Trophoblast cell (in vitro differentiated cells and primary cell): ENCODE measurements around the gene FAM47E.

Experiments used
- DNase-seq, 2 donors: peaks; one replicate each; pipeline ENCODE4 v3.0.0-alpha.2; 2016
- H2AFZ ChIP-seq: 2 replicates; pipeline ENCODE4 v1.6.1; 2013; ENCODE audit warnings: low read length, moderate library complexity, mild to moderate bottlenecking; ENCODE audit not compliant: insufficient read depth, poor library complexity
- H2AK5ac ChIP-seq: 2 replicates; pipeline ENCODE4 v1.6.1; 2013; ENCODE audit warnings: mild to moderate bottlenecking, low read length
- H2BK120ac ChIP-seq: 2 replicates; pipeline ENCODE4 v1.6.1; 2013; ENCODE audit warnings: low read length, mild to moderate bottlenecking, moderate library complexity; ENCODE audit not compliant: insufficient read depth, poor library complexity
- H2BK12ac ChIP-seq: 2 replicates; pipeline ENCODE4 v1.6.1; 2013; ENCODE audit warnings: mild to moderate bottlenecking, low read length, moderate library complexity
- H2BK5ac ChIP-seq: 2 replicates; pipeline ENCODE4 v1.6.1; 2013; ENCODE audit warnings: low read length, low read depth, moderate library complexity, mild to moderate bottlenecking; ENCODE audit not compliant: poor library complexity
- H3K14ac ChIP-seq: 2 replicates; pipeline ENCODE4 v1.6.1; 2013; ENCODE audit warnings: mild to moderate bottlenecking, low read length
- H3K18ac ChIP-seq: 2 replicates; pipeline ENCODE4 v1.6.1; 2013; ENCODE audit warnings: mild to moderate bottlenecking, low read length
- H3K23ac ChIP-seq: 2 replicates; pipeline ENCODE4 v1.6.1; 2013; ENCODE audit warnings: low read length
- H3K27ac ChIP-seq: 2 replicates; pipeline ENCODE4 v1.5.1; 2013; ENCODE audit warnings: low read depth, mild to moderate bottlenecking, inconsistent platforms, low read length, moderate library complexity
- H3K27me3 ChIP-seq: 2 replicates; pipeline ENCODE4 v1.6.1; 2013; ENCODE audit warnings: inconsistent platforms, mild to moderate bottlenecking, low read length, moderate library complexity; ENCODE audit not compliant: insufficient read depth
- H3K36me3 ChIP-seq, 2 experiments: 1 replicate in 1 of 2; 2 replicates in 1 of 2; pipeline ENCODE4 v1.6.1; 2013; ENCODE audit warnings: low read length in 2 of 2, mild to moderate bottlenecking in 2 of 2, moderate library complexity in 1 of 2; ENCODE audit not compliant: insufficient read depth in 2 of 2, control insufficient read depth in 1 of 2
- H3K4ac ChIP-seq: 2 replicates; pipeline ENCODE4 v1.6.1; 2013; ENCODE audit warnings: low read depth, mild to moderate bottlenecking, low read length, moderate library complexity
- H3K4me1 ChIP-seq, 2 experiments: 1 replicate in 1 of 2; 2 replicates in 1 of 2; pipeline ENCODE4 v1.6.1; 2013; ENCODE audit warnings: low read length in 2 of 2, mild to moderate bottlenecking in 2 of 2, moderate library complexity in 1 of 2; ENCODE audit not compliant: insufficient read depth in 2 of 2, control insufficient read depth in 1 of 2
- H3K4me2 ChIP-seq: 2 replicates; pipeline ENCODE4 v1.6.1; 2013; ENCODE audit warnings: inconsistent platforms, mild to moderate bottlenecking, low read length, moderate library complexity
- H3K4me3 ChIP-seq: 2 replicates; pipeline ENCODE4 v1.5.1; 2013; ENCODE audit warnings: mild to moderate bottlenecking, low read depth, low read length, inconsistent platforms
- H3K79me1 ChIP-seq: one replicate; pipeline ENCODE4 v1.6.1; 2013; ENCODE audit warnings: low read length
- H3K79me2 ChIP-seq: 2 replicates; pipeline ENCODE4 v1.6.1; 2013; ENCODE audit warnings: low read length, mild to moderate bottlenecking; ENCODE audit not compliant: control insufficient read depth, insufficient read depth, poor library complexity
- H3K9ac ChIP-seq: 2 replicates; pipeline ENCODE4 v1.6.1; 2013; ENCODE audit warnings: mild to moderate bottlenecking, low read length
- H3K9me3 ChIP-seq: 2 replicates; pipeline ENCODE4 v1.6.1; 2013; ENCODE audit warnings: low read depth, mild to moderate bottlenecking, control low read depth, inconsistent platforms, low read length; ENCODE audit not compliant: insufficient read depth
- H4K12ac ChIP-seq: 2 replicates; pipeline ENCODE4 v1.6.1; 2013; ENCODE audit warnings: low read depth, mild to moderate bottlenecking, low read length, moderate library complexity
- H4K8ac ChIP-seq: 2 replicates; pipeline ENCODE4 v1.6.1; 2013; ENCODE audit warnings: low read depth, mild to moderate bottlenecking, low read length, moderate library complexity
- H4K91ac ChIP-seq: one replicate; pipeline ENCODE4 v1.6.1; 2013; ENCODE audit warnings: low read depth, mild to moderate bottlenecking, low read length, moderate library complexity
- WGBS: extraction: QIAGEN DNeasy Blood & Tissue Kit; methylation state at CpG from one replicate; pipeline ENCODE4 v1.1.7; 2013; ENCODE audit warnings: missing lambda C conversion rate; ENCODE audit not compliant: insufficient read length, insufficient coverage; ENCODE audit errors: extremely low coverage; 5-methylcytosine and 5-hydroxymethylcytosine counted together

Gene FAM47E

GRCh38 chr4:76235407-76235806 is 16.1 kb upstream of the FAM47E start:
- Histone ChIP-seq H3K18ac (no peak overlapping the region), H2AFZ (no peak overlapping the region), H3K9me3 (no peaks in the 10 kb centered on the region), H3K4me3 (no peak overlapping the region), H4K12ac (no peak overlapping the region), H3K27ac (no peak overlapping the region), H3K4me2 (no peak overlapping the region), H4K91ac (no peak overlapping the region), H2BK5ac (no peak overlapping the region), H3K14ac (no peak overlapping the region), H2AK5ac (no peak overlapping the region), H2BK12ac (no peak overlapping the region), H3K23ac (no peak overlapping the region), H3K4ac (no peak overlapping the region), H3K4me1 (peaks cover 0 to 3% of the 10 kb centered on the region in 2 experiments), H3K36me3 (peaks cover 0 to 4% of the 10 kb centered on the region in 2 experiments), H3K79me1 (peaks cover 8% of the 10 kb centered on the region), H3K79me2 (no peaks in the 10 kb centered on the region), H3K9ac (no peak overlapping the region), H3K27me3 (no peaks in the 10 kb centered on the region), H2BK120ac (no peak overlapping the region), H4K8ac (no peak overlapping the region)
- whole genome bisulfite sequencing: no CpG with 5 or more reads among the region's 2 CpGs
- DNase-seq: no peak

DNA sequence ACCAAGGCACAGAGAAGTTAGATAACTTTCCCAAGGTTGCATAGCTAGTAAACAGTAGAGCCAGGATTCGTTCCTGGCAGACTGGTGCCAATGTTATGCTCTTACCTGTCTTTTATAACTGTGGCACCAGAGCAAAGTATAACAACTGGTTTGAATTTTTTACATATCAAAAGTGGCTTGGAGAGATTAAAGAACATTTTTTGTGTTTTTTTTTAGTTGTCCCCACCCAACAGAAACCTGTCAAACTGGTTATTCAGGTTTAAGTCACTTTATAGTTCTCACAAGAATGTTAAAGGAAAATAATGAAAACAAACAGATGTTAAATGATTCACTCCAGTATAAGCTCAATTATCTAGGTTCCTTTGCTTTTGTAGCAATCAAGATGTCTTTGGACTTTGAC is 15.6 kb upstream of the FAM47E start:
- H2BK120ac ChIP-seq: no peak overlapping the region
- peaks cover 0 to 3% of the 10 kb centered on the region in 2 experiments for H3K4me1 ChIP-seq
- no CpG with 5 or more reads among the region's 1 CpG for WGBS
- no peak overlapping the region for H3K27ac ChIP-seq
- no peak overlapping the region for H2BK5ac ChIP-seq
- H3K27me3 ChIP-seq: no peaks in the 10 kb centered on the region
- no peak overlapping the region for H2AFZ ChIP-seq
- no peak overlapping the region for H4K12ac ChIP-seq
- H4K8ac ChIP-seq: peak overlapping the region; percentile 54
- peak overlapping the region; percentile 55 for H3K4ac ChIP-seq
- peaks cover 8% of the 10 kb centered on the region for H3K79me1 ChIP-seq
- no peak overlapping the region for H3K18ac ChIP-seq
- no peak overlapping the region for H2BK12ac ChIP-seq
- no peak overlapping the region for H3K4me3 ChIP-seq
- peak; percentile 22 to 97 for DNase-seq
- no peak overlapping the region for H3K23ac ChIP-seq
- H4K91ac ChIP-seq: peak overlapping the region; percentile 24
- H3K9ac ChIP-seq: no peak overlapping the region
- no peaks in the 10 kb centered on the region for H3K79me2 ChIP-seq
- no peaks in the 10 kb centered on the region for H3K9me3 ChIP-seq
- peak overlapping the region; percentile 36 for H3K4me2 ChIP-seq
- H3K36me3 ChIP-seq: peaks cover 0 to under 1% of the 10 kb centered on the region in 2 experiments
- no peak overlapping the region for H3K14ac ChIP-seq
- no peak overlapping the region for H2AK5ac ChIP-seq

GRCh38 chr4:76238236-76238635 is 13.3 kb upstream of the FAM47E start:
- Histone ChIP-seq H3K4ac (no peak overlapping the region), H3K4me3 (no peak overlapping the region), H2AK5ac (no peak overlapping the region), H3K14ac (no peak overlapping the region), H2BK120ac (no peak overlapping the region), H3K23ac (no peak overlapping the region), H3K4me1 (peaks cover 0 to 3% of the 10 kb centered on the region in 2 experiments), H3K4me2 (no peak overlapping the region), H3K79me2 (no peaks in the 10 kb centered on the region), H4K91ac (no peak overlapping the region), H2BK12ac (no peak overlapping the region), H3K27ac (no peak overlapping the region), H3K36me3 (no peaks in the 10 kb centered on the region), H3K18ac (no peak overlapping the region), H3K27me3 (no peaks in the 10 kb centered on the region), H4K12ac (no peak overlapping the region), H2BK5ac (no peak overlapping the region), H3K79me1 (peaks cover 8% of the 10 kb centered on the region), H2AFZ (no peak overlapping the region), H3K9me3 (no peaks in the 10 kb centered on the region), H3K9ac (no peak overlapping the region), H4K8ac (no peak overlapping the region)
- no peak for DNase-seq
- no CpG with 5 or more reads among the region's 4 CpGs for WGBS

DNA sequence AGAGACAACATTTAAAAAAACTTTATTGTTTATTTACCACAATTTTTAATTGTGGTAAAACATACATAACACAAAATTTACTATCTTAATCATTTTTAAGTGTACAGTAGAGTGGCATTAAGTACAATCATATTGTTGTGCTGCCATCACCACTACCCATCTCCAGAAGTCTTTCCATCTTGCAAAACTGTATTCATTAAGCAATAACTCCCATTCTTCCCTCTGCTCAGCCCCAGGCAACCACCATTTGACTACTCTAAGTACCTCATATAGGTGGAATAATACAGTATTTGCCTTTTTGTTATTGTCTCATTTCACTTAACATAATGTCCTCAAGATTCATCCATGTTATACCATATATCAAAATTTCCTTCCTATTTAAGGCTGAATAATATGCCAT is 12.8 kb upstream of the FAM47E start:
- H3K27me3 ChIP-seq: no peaks in the 10 kb centered on the region
- peaks cover 0 to 3% of the 10 kb centered on the region in 2 experiments for H3K4me1 ChIP-seq
- H3K27ac ChIP-seq: no peak overlapping the region

More for the DNA sequence above, 12.8 kb upstream of the FAM47E start:
- no peaks in the 10 kb centered on the region for H3K9me3 ChIP-seq
- H3K4me2 ChIP-seq: no peak overlapping the region
- no peak overlapping the region for H4K91ac ChIP-seq
- no peak overlapping the region for H2BK120ac ChIP-seq
- H3K4ac ChIP-seq: no peak overlapping the region
- no peak overlapping the region for H2BK12ac ChIP-seq
- no peak overlapping the region for H3K9ac ChIP-seq
- no peak overlapping the region for H2AFZ ChIP-seq
- no peak overlapping the region for H4K12ac ChIP-seq
- no peak overlapping the region for H4K8ac ChIP-seq
- H3K36me3 ChIP-seq: no peaks in the 10 kb centered on the region
- H3K18ac ChIP-seq: no peak overlapping the region
- no peak overlapping the region for H2BK5ac ChIP-seq
- no peak overlapping the region for H3K14ac ChIP-seq
- no peaks in the 10 kb centered on the region for H3K79me2 ChIP-seq
- no peak overlapping the region for H3K4me3 ChIP-seq
- peaks cover 8% of the 10 kb centered on the region for H3K79me1 ChIP-seq
- no peak overlapping the region for H3K23ac ChIP-seq
- no peak overlapping the region for H2AK5ac ChIP-seq
- peak in 1 of 2 donors; percentile 40 for DNase-seq
